Inflammatory macrophage treated with lipopolysaccharide for 4 hours (primary cell): ENCODE data around the gene PRR14.
"Not testable (repeated sequence)": the region's sequence is repeated elsewhere in the genome, so short reads cannot be mapped to it uniquely, and the experiment has no call there.

ENCODE experiments used
- DNase-seq: peaks from one replicate; pipeline ENCODE4 v3.0.0-alpha.2; 2020

PRR14 gene

GRCh38 chr16:30633526-30633925, 17.2 kb upstream of the PRR14 start:
- no peak for DNase-seq

- no peak for DNase-seq
Measured at GRCh38 chr16:30636599-30636998, 14.2 kb upstream of the PRR14 start.

- not testable (repeated sequence) for DNase-seq
Measured at GRCh38 chr16:30637139-30637538, 13.6 kb upstream of the PRR14 start.

GRCh38 chr16:30637944-30638343, 12.8 kb upstream of the PRR14 start:
- DNase-seq: peak; percentile 68

- no peak for DNase-seq
Measured at GRCh38 chr16:30641378-30641982, 9.3 kb upstream of the PRR14 start.

GRCh38 chr16:30644334-30644830, 6.4 kb upstream of the PRR14 start:
- no peak for DNase-seq

GRCh38 chr16:30645727-30646126, 5.0 kb upstream of the PRR14 start:
- DNase-seq: no peak

GRCh38 chr16:30647274-30647571, 3.5 kb upstream of the PRR14 start:
- DNase-seq: no peak

- peak; percentile 6 for DNase-seq
Measured at GRCh38 chr16:30649725-30650368, 913 bp upstream of the PRR14 start.

GRCh38 chr16:30651124-30652004, 604 bp downstream of the PRR14 start:
- DNase-seq: peak; percentile 82

- DNase-seq: no peak
Measured at GRCh38 chr16:30652005-30652296, 1.2 kb downstream of the PRR14 start.

- DNase-seq: no peak
Measured at GRCh38 chr16:30652718-30653117, 2.0 kb downstream of the PRR14 start.

- no peak for DNase-seq
Measured at GRCh38 chr16:30654856-30655255, 4.1 kb downstream of the PRR14 start.

- no peak for DNase-seq
Measured at GRCh38 chr16:30655815-30656347, 5.1 kb downstream of the PRR14 start.

GRCh38 chr16:30656388-30656787, 5.6 kb downstream of the PRR14 start:
- no peak for DNase-seq

GRCh38 chr16:30656974-30657865, 6.5 kb downstream of the PRR14 start:
- DNase-seq: no peak

GRCh38 chr16:30657866-30658730, 7.3 kb downstream of the PRR14 start, which contains the start of gene FBRS:
FBRS (plus strand) TSS chr16:30658431; CDS start chr16:30659519, 1,088 bp downstream.
- peak; percentile 100 for DNase-seq

- peak; percentile 98 for DNase-seq
Measured at GRCh38 chr16:30658731-30659506, 8.2 kb downstream of the PRR14 start.

- peak; percentile 15 for DNase-seq
Measured at GRCh38 chr16:30659507-30660423, 9.0 kb downstream of the PRR14 start.
